NCI-H2227 (cell line): ENCODE data around the gene C3orf80.
"Not testable (repeated sequence)": the region's sequence is repeated elsewhere in the genome, so short reads cannot be mapped to it uniquely, and the experiment has no call there.

ENCODE experiments used
- DNase-seq: peaks from one replicate; lab custom pipeline; 2025; ENCODE audit not compliant: unreplicated experiment; lab: John Stamatoyannopoulos, UW

C3orf80 gene

DNA sequence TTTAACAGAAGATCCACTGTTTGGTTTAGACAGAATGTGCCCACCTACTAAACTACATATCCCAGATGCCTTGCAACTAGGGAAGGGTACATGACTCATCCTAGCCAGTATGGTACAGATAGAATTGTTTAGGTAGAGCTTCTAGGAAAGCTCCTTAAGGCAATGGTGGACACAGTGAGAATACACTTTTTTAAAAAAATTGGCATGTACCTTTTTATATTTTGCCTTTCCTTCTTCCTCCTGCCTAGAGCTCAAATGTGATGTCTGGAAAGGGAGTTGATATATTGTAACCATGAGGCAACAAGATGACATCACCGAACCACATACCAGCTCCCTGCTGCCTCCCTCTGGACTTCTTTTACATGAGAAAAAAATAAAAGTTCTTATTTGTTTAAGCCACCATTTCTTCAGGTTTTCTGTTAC, 14.4 kb upstream of the C3orf80 start:
- no peak for DNase-seq

DNA sequence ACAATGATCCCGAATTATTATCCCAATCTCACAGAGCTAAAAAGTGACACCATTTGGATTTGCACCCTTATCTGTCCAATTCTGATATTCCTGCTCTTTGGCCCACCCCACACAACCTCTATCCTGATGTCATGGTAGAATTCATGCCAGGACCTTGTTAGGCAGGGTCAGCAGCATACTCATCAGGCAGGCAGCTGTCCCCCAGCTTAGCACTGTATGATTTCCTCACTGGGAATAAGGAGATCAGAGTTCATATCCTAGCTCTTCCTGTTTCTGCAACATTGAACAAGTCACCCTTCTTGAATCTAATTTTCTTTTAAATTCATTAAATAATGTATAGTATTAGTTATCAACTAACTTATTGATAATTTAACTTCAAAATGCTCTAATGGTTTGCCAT, 12.0 kb upstream of the C3orf80 start:
- no peak for DNase-seq

DNA sequence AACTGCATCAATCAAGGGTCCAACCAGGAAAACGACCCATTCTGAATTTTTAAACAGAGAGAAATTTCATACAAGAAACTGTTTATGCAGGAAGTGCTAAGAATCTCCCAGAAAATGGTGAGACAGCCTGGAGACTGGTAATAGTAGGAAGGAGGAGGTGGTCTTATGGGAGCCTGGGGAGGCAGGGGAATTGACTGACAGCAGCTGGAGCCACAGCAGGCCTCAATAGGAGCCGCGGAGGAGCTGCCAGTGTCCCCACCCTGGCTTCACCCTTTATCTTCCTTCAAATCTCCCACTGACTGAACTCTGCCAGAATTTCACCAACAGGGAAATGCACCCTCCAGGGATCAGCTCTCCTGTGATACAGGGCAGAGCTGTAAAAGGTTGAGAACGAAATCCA, 7.5 kb upstream of the C3orf80 start:
- no peak for DNase-seq

DNA sequence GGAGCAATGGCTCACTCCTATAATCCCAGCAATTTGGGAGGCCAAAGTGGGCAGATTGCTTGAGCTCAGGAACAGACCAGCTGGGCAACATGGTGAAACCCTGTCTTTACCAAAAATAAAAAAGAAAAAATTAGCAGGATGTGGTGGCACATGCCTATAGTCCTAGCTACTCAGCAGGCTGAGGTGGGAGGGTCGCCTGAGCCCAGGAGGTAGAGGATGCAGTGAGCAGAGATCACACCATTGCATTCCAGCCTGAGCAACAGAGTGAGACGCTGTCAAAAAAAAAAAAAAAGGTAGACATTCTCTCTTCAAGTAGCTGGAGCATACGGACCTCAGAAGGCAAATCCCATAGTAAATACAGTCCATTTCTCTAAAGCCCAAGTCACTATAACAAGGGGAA, 7.1 kb upstream of the C3orf80 start:
- DNase-seq, result no peak

DNA sequence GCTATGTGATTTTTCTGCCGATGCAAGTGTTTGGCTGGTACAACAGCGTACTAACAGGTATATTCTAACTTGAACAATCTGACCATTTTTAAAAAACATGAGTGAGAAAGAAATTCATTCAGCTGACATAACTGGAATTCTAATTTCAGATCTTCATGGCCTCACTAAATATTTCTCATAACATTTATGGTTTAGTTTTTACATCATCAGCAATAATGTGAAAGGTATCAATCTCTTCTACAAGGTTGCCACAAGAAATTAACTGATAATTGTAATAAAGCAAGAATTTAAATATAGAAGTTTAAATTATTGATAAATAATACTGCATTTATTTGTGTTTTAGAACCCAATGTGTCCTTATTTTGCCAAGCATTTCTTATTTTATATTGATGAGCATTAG, 5.2 kb upstream of the C3orf80 start:
- DNase-seq, result no peak

DNA sequence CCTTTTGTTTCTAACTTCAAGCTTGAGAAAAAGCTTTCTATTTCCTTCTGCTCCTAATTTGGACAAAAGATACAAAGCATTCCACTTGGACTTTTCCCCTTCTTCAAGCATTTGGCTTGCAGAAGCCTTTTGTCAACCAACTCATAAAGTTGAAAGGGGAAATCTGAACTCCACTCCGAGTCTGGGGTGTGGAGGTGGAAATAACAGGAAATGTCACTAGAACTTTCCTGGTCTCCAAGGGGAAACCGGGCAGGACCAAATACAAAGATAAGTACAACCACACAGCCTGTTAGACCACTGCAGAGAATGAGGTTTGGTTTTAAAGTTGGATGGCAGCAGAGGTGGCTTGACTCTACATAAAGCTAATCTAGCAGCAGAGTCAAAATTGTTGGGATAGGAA, 4.2 kb upstream of the C3orf80 start:
- DNase-seq, result no peak

DNA sequence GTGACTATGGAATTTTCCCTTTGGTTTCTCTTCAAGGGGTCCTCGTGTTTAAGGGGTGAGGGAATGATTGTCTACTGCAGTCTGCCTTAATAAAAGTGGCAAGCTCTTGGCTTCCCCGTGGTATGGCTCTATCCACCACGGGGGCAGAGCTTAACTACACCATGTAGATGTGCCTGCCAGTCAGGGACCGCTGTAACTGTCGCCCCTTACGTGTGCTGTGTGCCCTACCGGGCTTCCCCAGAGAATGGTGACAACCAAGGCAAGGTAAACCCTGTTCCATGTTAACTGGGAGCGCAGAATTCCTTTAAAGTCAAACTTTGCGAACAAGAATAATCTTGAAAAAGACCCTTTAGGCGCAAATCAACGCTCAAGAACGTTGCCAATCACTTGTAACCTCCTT, 966 bp upstream of the C3orf80 start:
- DNase-seq, result no peak

DNA sequence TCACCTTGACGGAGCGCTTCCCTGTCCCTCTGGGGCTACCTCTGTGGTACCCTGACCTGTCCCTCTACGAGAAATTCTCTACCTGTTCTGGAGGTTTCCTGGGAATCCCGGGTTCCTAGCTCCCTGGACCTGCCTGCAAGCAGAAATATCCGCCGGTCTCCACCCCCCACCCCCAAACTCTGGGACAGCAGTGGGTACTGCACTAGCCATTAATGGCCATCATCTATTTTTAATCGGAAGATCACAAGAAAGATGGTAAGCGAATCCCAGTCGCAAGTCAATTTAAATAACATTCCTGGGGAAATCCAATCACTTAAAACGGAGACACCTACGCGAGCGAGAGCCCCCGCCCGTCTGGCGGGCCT, 429 bp upstream of the C3orf80 start:
- no peak for DNase-seq

DNA sequence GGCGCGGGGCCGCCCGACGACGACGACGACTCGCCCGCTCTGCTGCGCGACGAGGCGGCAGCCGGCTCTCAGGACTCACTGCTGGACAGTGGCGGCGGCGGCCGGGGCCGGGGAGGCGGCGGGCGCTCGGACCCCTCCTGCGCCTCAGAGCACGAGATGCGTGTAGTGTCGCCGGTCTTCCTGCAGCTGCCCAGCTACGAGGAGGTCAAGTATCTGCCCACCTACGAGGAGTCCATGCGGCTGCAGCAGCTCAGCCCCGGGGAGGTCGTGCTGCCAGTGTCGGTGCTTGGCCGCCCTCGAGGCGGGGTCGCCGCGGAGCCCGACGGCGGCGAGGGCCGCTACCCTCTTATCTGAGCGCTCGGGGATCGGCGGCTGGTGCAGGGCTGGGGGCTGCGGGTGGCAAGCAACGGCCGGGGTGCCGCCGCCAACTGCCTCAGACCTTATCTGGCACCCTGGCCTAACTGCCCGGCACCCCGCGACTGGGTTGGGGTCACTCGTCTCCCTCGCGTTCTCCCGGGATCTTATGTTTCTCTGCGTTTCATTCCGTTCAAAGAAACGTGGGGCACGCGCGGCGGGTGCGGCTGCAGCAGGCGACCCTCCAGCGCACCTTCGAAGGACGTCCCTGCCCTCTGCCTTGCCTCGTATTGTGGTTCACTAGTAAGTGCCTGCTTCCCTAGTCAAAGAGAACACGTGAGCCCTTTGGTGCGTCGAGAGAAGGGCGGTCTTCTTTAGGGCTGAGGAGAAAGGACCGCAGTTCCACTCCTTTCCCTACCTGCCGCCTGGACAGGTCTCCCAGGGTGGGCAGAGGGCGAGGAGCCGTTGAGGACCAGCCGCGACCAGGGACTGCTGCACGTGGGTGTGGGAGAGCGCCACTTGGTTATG, 1.0 kb downstream of the C3orf80 start:
- DNase-seq, result peak; percentile 39

DNA sequence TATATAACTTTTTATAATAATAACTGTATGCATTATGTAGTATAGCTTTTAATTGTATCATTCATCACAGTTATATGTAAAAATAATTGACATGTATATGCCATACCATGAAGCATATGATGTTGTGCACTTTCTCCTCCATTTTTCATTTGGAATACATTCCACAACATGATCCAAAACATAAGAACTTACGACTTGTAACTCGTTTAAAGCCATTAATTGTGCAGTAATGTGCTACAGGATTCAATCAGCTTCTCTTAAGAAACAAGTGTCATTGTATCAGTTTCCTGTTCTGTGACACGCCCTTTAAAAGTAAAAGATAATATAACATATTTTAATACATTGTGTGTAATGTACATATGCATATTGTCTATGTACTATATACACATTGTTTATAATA, 2.2 kb downstream of the C3orf80 start:
- no peak for DNase-seq

DNA sequence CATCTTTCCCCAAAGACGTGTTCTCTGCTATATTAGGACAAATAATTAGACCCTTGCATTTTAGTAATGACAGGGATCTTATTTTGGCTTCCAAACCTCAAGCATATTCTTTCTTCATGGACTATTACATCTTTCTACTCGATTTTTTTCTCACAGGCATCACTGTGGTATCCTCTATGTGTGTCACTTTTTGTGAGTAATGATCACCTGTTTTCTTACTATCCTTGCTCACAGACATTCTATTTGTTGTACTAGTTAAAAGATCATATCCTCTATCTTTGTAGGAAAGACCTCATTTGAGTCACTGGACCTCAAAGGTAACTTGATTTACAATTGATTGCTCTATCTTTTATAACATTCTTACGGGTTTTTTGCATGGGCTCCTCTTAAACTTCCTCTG, 6.8 kb downstream of the C3orf80 start:
- DNase-seq, result no peak

DNA sequence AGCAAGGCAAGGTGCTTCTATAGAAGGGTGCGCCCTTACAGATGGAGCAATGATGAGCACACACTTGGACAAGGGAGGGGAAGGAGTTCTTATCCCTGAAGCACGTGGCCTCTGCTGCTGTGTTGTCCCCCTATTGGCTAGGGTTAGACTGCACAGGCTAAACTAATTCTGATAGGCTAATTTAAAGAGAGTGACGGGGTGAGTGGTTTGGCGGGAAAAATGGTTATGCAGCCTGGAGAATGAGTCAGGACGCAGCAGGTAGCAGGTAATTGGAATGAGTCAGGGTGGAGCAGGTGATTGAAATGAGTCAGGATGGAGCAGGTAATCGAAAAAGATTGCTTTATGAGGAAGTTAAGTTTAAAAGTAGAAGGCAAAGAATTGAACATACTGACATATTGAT, 15.5 kb downstream of the C3orf80 start:
- not testable (repeated sequence) for DNase-seq

DNA sequence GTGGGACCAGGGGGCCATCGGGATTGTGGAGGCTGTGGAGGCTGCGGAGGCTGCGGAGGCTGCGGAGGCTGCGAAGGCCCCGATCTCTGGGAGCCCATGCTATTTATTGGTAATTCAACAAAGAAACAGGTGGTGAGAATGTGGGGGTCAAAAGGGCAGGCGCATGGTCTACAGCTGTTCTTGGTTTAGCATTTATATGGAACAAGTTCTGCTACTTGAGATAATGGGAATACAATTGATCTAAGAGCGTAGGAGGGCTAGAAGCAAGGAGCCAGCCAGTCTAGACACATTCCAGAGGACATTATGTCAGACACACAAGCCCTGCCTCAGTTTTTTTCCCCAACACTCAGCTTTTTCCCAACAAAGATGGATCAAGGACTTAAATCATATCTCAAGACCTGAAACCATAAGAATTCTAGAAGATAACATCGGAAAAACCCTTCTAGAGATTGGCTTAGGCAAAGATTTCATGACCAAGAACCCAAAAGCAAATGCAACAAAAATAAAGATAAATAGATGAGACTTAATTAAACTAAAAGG, 20.1 kb downstream of the C3orf80 start:
- DNase-seq, result no peak

DNA sequence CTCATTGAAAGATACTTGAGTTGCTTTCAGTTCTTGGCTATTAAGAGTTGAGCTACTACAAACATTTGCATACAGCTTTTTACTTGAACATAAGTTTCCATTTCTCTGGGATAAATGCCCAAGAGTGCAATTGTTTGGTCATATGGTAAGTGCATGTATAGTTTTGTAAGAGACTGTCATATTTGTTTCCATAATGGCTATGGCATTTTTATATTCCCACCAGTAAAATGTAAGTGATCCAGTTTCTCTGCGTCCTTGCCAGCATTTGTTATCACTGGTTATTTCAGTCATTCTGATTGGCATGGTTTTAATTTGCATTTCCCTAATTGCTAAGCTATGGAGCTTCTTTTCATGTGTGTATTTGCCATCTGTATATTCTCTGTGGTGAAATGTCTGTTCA, 22.5 kb downstream of the C3orf80 start:
- DNase-seq, result no peak

DNA sequence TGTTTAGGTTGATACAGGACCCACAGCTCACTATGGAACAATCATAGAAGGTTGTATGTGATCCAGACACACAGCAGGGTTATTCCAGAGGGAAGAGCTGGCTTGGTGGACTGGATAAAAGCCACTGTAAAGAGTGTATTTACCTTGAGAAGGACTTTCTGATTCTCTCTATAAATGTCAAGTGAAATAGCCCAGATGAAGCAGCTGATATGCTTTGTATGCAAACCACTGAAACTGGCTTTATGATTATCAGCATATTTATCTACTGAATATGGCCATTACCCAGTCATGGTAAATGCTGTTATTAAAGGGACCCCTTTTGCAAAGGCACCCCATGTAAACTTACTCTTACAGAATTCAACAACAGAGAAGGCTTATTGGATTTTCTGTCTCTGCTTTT, 28.1 kb downstream of the C3orf80 start:
- no peak for DNase-seq

DNA sequence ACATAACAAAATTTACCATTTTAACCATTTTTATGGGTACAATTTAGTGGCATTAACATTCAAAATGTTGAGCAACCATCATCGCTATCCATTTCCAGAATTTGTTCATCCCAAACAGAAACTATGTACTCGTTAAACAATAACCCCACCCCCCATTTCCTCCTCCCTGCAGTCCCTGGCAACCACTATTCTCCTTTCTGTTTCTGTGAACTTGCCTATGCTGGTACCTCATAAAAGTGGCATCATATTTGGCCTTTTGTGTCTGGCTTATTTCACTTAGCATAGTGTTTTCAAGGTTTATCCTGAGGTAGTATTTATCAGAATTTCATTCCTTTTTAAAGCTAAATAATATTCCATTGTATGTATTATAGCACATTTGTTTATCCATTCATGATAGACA, 32.4 kb downstream of the C3orf80 start:
- DNase-seq, result no peak

DNA sequence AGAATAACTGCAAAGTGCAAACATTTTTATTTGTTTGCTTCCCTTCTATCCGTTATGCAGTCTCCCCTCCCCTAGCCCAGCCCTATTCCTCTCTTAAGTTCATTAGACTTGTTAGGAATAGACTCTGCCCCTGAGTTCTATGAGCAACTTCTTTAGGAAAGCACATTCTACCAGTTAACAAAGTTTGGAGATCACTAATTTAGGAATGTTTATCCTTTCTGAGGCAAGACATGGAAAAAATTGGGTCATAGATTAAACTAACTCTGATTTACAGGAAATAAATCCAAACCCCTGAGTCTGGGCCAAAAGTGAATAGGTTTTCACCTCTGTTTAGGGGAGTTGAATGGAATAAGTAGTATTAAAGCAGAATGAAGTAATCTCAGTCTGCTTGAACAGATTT, 34.4 kb downstream of the C3orf80 start:
- DNase-seq, result no peak

DNA sequence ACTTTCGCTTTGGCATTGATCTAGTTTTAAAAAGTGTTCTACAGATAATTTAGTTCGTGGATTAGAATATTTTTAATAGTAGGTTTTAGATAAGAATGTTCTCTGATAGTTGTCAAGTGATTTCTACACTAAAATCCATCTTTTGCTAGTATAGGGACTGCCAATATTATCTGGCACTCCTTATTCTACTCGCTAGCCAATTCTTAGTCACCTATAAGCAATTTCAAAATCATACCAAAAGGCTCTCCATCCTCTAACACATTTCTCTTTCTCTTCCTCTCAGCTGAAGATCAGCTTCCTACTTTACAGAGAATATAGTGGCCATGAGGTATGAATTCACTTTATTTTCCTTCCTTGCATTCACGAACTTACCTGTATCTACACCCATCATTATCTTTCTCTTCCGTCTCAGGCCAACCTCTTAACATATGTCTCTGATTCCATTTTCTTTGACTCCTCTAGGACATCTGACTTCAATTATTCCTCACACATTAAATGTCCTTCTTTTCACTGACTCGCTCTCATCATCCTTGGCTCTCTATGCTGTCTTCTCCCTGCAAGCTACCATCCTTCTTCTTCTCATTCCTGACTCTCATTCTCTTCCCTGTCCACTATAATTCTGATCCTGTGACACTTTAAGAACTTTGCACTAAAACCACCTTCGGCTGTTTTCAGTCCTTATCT, 35.5 kb downstream of the C3orf80 start:
- no peak for DNase-seq

DNA sequence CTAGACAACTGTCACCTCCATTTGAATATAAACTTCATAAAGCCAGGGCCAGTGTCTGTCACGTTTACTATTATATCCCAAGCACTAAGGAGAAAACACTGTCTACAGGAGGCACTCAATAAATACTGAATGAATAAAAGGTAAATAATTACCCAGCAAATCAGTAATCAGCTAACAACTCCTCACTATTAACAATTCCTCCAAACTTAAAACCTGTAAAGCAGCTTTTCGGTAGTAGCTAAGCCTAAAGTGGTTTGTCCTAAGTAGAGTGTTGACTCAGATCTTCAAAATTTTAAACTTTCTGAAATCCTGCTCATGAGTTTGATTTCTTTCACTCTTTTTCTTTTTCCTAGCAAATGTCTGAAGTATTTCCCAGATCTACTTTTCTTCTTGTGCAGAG, 39.9 kb downstream of the C3orf80 start:
- no peak for DNase-seq
